GM19455 (cell line): Measurements from ENCODE around the gene NEU1.
A peak's percentile ranks its signal among the peaks of the same experiment; 100 is the strongest.
"Not testable (repeated sequence)": the region's sequence is repeated elsewhere in the genome, so short reads cannot be mapped to it uniquely, and the experiment has no call there.

Source experiments
- ATAC-seq: cut with Tn5 transposase; IDR thresholded peaks from one replicate; pipeline ENCODE4 v1.9.1; 2021; ENCODE audit not compliant: unreplicated experiment

Gene NEU1

GRCh38 chr6:31844507-31844906 lies 18.1 kb downstream of the NEU1 start:
- no peak for ATAC-seq

- ATAC-seq = no peak
These were observed 20.6 kb downstream of the NEU1 start for GRCh38 chr6:31842053-31842452.

GRCh38 chr6:31839779-31840126 lies 22.9 kb downstream of the NEU1 start:
- not testable (repeated sequence) for ATAC-seq

GRCh38 chr6:31838968-31839367 lies 23.7 kb downstream of the NEU1 start:
- no peak for ATAC-seq

- not testable (repeated sequence) for ATAC-seq
These were observed 24.5 kb downstream of the NEU1 start for GRCh38 chr6:31838114-31838553.

- no peak for ATAC-seq
These were observed 25.1 kb downstream of the NEU1 start for GRCh38 chr6:31837369-31838113.

- ATAC-seq = no peak
These were observed 25.9 kb downstream of the NEU1 start for GRCh38 chr6:31836474-31837368.

GRCh38 chr6:31836047-31836473 lies 26.6 kb downstream of the NEU1 start:
- ATAC-seq = no peak

- no peak for ATAC-seq
These were observed 28.0 kb downstream of the NEU1 start for GRCh38 chr6:31834367-31835250.

GRCh38 chr6:31831350-31832215 lies 31.0 kb downstream of the NEU1 start:
- ATAC-seq = no peak

GRCh38 chr6:31830886-31831335 lies 31.7 kb downstream of the NEU1 start:
- ATAC-seq = no peak

GRCh38 chr6:31829633-31830283 lies 32.9 kb downstream of the NEU1 start:
- no peak for ATAC-seq

GRCh38 chr6:31827286-31828079 lies 35.1 kb downstream of the NEU1 start, which contains the start of gene HSPA1B:
HSPA1B (plus strand) TSS chr6:31827738; CDS start chr6:31827951, 213 bp downstream.
- peak; percentile 59 for ATAC-seq

- ATAC-seq = peak; percentile 19
These were observed 35.8 kb downstream of the NEU1 start for GRCh38 chr6:31826793-31827285.

- ATAC-seq = no peak
These were observed 37.1 kb downstream of the NEU1 start for GRCh38 chr6:31825553-31825952.

GRCh38 chr6:31823592-31824196 lies 38.9 kb downstream of the NEU1 start:
- not testable (repeated sequence) for ATAC-seq

GRCh38 chr6:31822036-31822821 lies 40.4 kb downstream of the NEU1 start:
- ATAC-seq = peak; percentile 31
